Measurements from ENCODE around the gene PRPH2. TPM values are rescaled to one million over a fixed set of nuclear protein-coding genes. Genes with fewer than 3 reads are reported as not detected.

The PRPH2 gene
- total RNA-seq, 4 donors from 2014 or later, result 0.31 to 2.1 (median 1.3) TPM

DNA sequence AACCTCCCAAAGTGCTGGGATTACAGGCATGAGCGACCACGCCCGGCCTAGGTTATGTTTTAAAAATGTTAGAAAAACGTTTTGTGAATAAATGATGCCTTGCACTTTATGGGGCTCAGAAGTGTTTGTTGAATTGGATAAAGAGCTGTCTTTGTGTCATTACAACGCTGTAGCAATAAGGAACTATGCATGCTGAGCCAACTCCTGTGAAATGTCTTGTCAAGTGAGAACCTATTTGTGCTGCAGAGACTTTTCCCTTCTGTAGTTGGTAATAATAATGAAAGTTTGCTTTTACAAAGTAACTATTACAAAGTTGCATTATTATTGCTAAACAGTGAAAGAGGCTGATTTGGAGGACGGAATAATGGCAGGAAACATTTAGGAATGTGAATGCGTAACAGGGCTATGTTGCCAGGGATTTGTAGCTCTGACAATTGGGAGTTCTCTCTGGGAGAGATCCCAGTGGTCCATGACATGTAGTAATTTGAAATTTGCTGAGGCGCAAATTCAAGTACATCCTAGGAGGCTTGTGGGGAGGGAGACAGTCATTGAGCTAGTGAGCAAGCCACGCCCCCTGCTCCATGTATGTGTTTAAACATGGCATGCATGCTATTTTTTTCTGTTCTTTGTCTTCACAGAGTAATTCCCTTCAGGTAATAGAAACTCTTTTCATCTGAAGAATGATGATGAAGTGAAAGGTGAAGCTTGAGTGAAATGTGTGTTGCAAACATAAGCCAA lies 42.7 kb upstream of the PRPH2 start:
- H3K27me3 ChIP-seq, result no peaks in the 10 kb centered on the region
- no peak for ATAC-seq
- TF ChIP-seq POLR2AphosphoS5 (IDR thresholded peaks at IDR 0.05) (no peak), POLR2A (IDR thresholded peaks at IDR 0.05) (no peak), EP300 (IDR thresholded peaks at IDR 0.05) (no peak)
- TF ChIP-seq, protein P1, sequence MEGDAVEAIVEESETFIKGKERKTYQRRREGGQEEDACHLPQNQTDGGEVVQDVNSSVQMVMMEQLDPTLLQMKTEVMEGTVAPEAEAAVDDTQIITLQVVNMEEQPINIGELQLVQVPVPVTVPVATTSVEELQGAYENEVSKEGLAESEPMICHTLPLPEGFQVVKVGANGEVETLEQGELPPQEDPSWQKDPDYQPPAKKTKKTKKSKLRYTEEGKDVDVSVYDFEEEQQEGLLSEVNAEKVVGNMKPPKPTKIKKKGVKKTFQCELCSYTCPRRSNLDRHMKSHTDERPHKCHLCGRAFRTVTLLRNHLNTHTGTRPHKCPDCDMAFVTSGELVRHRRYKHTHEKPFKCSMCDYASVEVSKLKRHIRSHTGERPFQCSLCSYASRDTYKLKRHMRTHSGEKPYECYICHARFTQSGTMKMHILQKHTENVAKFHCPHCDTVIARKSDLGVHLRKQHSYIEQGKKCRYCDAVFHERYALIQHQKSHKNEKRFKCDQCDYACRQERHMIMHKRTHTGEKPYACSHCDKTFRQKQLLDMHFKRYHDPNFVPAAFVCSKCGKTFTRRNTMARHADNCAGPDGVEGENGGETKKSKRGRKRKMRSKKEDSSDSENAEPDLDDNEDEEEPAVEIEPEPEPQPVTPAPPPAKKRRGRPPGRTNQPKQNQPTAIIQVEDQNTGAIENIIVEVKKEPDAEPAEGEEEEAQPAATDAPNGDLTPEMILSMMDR (IDR thresholded peaks at IDR 0.05), result no peak
- 81 to 83% methylated on average over 6 to 9 of the region's 9 CpGs for WGBS, 2 donors (ENCODE audit: low coverage in 1 of 2)
- no peaks in the 10 kb centered on the region for H3K9me3 ChIP-seq
- H3K4me3 ChIP-seq, result no peak overlapping the region
- no peaks in the 10 kb centered on the region for H3K4me1 ChIP-seq
- peaks cover 0 to 18% of the 10 kb centered on the region in 2 donors for H3K36me3 ChIP-seq
- no peak overlapping the region for H3K27ac ChIP-seq

DNA sequence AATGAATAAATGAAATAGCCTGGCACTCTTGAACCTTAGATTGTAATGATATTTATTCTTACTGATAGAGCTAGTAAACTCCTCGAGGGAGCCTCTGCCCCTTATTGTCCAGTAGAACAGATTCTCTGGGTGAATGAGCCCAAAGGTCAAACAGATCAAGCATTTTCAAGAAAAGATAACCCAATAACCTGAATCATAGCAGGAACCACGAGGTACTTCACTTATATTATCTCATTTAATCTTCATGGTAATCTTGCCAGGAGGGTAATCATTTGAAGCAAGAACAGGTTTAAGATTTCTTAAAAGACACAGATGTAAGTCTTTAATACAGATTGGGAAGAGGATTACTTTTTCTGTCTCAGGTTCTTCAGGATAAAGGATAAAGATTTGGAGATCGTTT lies 40.6 kb upstream of the PRPH2 start:
- Histone ChIP-seq H3K36me3 (peaks cover 0 to 35% of the 10 kb centered on the region in 2 donors), H3K27me3 (no peaks in the 10 kb centered on the region), H3K4me3 (no peak overlapping the region), H3K27ac (no peak overlapping the region), H3K4me1 (no peaks in the 10 kb centered on the region), H3K9me3 (no peaks in the 10 kb centered on the region)
- no peak for ATAC-seq
- TF ChIP-seq, protein P1 (IDR thresholded peaks at IDR 0.05), result no peak
- TF ChIP-seq EP300 (IDR thresholded peaks at IDR 0.05) (no peak), POLR2AphosphoS5 (IDR thresholded peaks at IDR 0.05) (no peak), POLR2A (IDR thresholded peaks at IDR 0.05) (no peak)
- 53 to 75% methylated on average over 3 of the region's 3 CpGs for WGBS, 2 donors (ENCODE audit: low coverage in 1 of 2)

DNA sequence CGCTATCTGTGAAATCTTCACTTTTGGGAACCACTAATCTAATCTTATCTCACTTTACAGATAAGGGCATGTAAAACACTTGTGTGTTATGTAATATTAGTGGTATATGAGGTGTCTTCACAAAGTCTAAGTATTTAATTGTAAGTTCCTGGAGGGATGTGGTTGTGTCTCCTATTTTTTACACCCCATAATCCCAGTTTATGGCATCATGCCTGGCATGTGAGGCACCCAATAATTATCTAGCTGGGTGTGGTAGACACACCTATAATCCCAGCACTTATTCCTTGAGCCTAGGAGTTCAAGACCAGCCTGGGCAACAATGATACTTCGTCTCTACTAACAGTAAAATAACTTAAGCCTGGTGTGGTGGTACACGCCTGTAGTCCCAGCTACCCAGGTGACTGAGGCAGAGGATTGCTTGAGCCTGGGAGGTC lies 40.0 kb upstream of the PRPH2 start:
- WGBS, 2 donors (ENCODE audit: low coverage in 1 of 2), result 91 to 100% methylated on average over 2 to 3 of the region's 3 CpGs

DNA sequence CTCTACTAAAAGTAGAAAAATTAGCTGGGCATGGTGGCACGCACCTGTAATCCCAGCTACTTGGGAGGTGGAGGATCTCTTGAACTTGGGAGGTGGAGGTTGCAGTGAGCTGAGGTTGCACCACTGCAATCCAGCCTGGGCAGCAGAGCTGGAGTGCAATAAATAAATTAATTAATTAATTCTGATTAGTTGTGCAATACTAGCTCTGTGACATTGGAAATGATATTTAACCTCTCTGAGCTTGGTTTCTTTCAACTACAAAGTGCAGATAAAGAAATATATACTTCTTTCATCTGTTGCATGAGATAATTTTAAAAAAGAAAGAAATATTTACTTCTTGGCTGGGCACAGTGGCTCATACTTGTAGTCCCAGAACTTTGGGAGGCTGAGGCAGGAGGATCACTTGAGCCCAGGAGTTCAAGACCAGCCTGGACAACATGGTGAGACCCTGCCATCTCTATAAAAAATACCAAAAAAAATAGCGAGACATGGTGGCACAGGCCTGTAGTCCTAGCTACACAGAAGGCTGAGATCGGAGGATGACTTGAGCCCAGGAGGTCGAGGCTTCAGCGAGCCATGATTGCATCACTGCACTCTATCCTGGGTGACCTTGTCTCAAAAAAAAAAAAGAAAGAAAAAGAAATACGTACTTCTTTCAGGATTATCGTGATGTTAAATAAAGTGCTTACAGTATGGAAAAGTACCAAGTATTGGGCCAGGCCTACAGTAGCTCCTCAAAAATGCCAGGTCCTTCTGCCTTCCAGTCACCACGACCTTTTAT lies 39.1 kb upstream of the PRPH2 start:
- H3K27ac ChIP-seq, result no peak overlapping the region
- peaks cover 0 to 38% of the 10 kb centered on the region in 2 donors for H3K36me3 ChIP-seq
- WGBS, 2 donors (ENCODE audit: low coverage in 1 of 2), result 87 to 90% methylated on average over 7 of the region's 8 CpGs
- no peaks in the 10 kb centered on the region for H3K9me3 ChIP-seq
- H3K27me3 ChIP-seq, result no peaks in the 10 kb centered on the region
- TF ChIP-seq EP300 (IDR thresholded peaks at IDR 0.05), result no peak
- no peak for TF ChIP-seq POLR2A (IDR thresholded peaks at IDR 0.05)
- TF ChIP-seq, protein P1 (IDR thresholded peaks at IDR 0.05), result no peak
- no peak for TF ChIP-seq POLR2AphosphoS5 (IDR thresholded peaks at IDR 0.05)
- no peak overlapping the region for H3K4me3 ChIP-seq
- no peaks in the 10 kb centered on the region for H3K4me1 ChIP-seq
- ATAC-seq, result no peak

More for the DNA sequence above, 40.0 kb upstream of the PRPH2 start:
- TF ChIP-seq, protein P1 (IDR thresholded peaks at IDR 0.05), result no peak
- TF ChIP-seq POLR2A (IDR thresholded peaks at IDR 0.05) (no peak), EP300 (IDR thresholded peaks at IDR 0.05) (no peak), POLR2AphosphoS5 (IDR thresholded peaks at IDR 0.05) (no peak)
- Histone ChIP-seq H3K27me3 (no peaks in the 10 kb centered on the region), H3K4me1 (no peaks in the 10 kb centered on the region), H3K4me3 (no peak overlapping the region), H3K36me3 (peaks cover 0 to 38% of the 10 kb centered on the region in 2 donors), H3K9me3 (no peaks in the 10 kb centered on the region), H3K27ac (no peak overlapping the region)
- no peak for ATAC-seq

Data from gastroesophageal sphincter (tissue), 4 donors.